GM18870 (cell line): Measurements from ENCODE around the gene HLCS.
"Not testable (repeated sequence)": the region's sequence is repeated elsewhere in the genome, so short reads cannot be mapped to it uniquely, and the experiment has no call there.

Experiments used
- ATAC-seq: cut with Tn5 transposase; IDR thresholded peaks from one replicate; pipeline ENCODE4 v1.9.1; 2021; ENCODE audit warnings: moderate library complexity; ENCODE audit not compliant: unreplicated experiment

The HLCS gene

GRCh38 chr21:36959020-36959835 is 7.2 kb downstream of the HLCS start:
- ATAC-seq: no peak

- ATAC-seq: no peak
These were observed 10.7 kb downstream of the HLCS start for GRCh38 chr21:36955783-36956182.

- ATAC-seq: not testable (repeated sequence)
These were observed 14.1 kb downstream of the HLCS start for GRCh38 chr21:36952331-36952730.

- no peak for ATAC-seq
These were observed 17.0 kb downstream of the HLCS start for GRCh38 chr21:36949171-36950141.

GRCh38 chr21:36948686-36949085 is 17.8 kb downstream of the HLCS start:
- no peak for ATAC-seq

- ATAC-seq: no peak
These were observed 19.5 kb downstream of the HLCS start for GRCh38 chr21:36946949-36947356.

- ATAC-seq: no peak
These were observed 20.9 kb downstream of the HLCS start for GRCh38 chr21:36945496-36946138.

- ATAC-seq: no peak
These were observed 29.9 kb downstream of the HLCS start for GRCh38 chr21:36936361-36937135.

- no peak for ATAC-seq
These were observed 31.5 kb downstream of the HLCS start for GRCh38 chr21:36934864-36935420.

GRCh38 chr21:36932161-36932816 is 34.2 kb downstream of the HLCS start:
- ATAC-seq: no peak

GRCh38 chr21:36929622-36930021 is 36.8 kb downstream of the HLCS start:
- no peak for ATAC-seq

GRCh38 chr21:36928960-36929359 is 37.5 kb downstream of the HLCS start:
- no peak for ATAC-seq

- ATAC-seq: no peak
These were observed 38.8 kb downstream of the HLCS start for GRCh38 chr21:36927719-36928117.

GRCh38 chr21:36926989-36927718 is 39.3 kb downstream of the HLCS start:
- no peak for ATAC-seq

GRCh38 chr21:36923270-36923669 is 43.2 kb downstream of the HLCS start:
- no peak for ATAC-seq

- no peak for ATAC-seq
These were observed 43.6 kb downstream of the HLCS start for GRCh38 chr21:36922861-36923260.

GRCh38 chr21:36918291-36918690 is 48.2 kb downstream of the HLCS start:
- no peak for ATAC-seq

GRCh38 chr21:36917471-36918158 is 48.9 kb downstream of the HLCS start:
- no peak for ATAC-seq
